MM.1S (cell line): ENCODE results near the gene COX20.

Experiments used
- CTCF ChIP-seq: fragments of 300-600 bp; sonication (generic); IDR thresholded peaks from 2 replicates; pipeline ENCODE4 v1.5.1; 2016; ENCODE audit warnings: antibody characterized with exemption, low read length, mixed read lengths
- EZH2 ChIP-seq: fragments of 300-600 bp; sonication (generic); optimal IDR thresholded peaks from 2 replicates; pipeline ENCODE3; 2017; ENCODE audit warnings: low read depth, mild to moderate bottlenecking, antibody characterized with exemption, low read length, mixed read lengths

- TF ChIP-seq EZH2, result no peak
- TF ChIP-seq CTCF, result no peak
Measured at GRCh38 chr1:244843148-244843978, 7.9 kb downstream of the COX20 start.
